NOMO-1 treated with DMSO at 0.1 percent for 48 hours (cell line): ENCODE measurements around the gene LCAT.
A peak's percentile ranks its signal among the peaks of the same experiment; 100 is the strongest.

Experiments used
- DNase-seq: peaks from one replicate; lab custom pipeline; 2025; ENCODE audit not compliant: unreplicated experiment; lab: John Stamatoyannopoulos, UW

LCAT gene

DNA sequence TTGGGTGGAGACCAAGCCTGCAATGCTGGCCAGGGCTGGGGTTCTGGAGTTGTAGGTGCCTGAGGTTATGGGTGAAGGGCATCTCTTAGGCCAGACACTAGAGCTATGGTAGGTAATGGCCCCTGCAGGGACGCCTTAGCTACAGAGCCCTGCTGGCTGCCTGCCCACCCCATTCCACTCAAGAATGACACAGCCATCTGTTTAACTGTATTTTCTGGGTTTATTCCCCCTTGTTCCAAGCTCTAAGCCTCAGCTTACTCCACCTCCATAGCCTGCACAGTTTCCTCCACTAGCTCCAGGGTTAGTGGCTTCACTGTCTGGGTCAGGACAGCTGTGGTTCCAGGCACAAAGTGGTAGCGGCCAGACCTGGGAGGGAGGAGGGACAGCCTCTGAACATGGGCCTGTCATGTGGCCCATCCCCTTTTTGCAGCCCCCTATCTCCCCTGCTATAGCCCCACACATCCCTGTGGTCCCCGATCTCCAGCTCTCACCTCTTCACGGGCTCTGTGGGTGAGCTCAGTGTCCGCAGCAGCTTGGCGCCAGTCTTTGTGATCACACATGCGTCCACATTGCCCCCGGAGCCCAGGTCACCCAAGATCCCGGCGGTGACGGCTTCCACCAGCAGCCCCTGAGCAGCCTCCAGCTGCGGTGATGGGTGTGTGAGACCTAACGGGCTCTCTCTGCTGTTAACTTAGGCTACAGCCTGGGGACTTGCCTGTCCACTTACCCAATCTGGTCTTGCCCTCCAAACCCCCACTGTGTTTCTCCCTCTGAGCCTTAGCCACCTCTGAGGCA lies 9.4 kb downstream of the LCAT start:
- DNase-seq, result no peak

DNA sequence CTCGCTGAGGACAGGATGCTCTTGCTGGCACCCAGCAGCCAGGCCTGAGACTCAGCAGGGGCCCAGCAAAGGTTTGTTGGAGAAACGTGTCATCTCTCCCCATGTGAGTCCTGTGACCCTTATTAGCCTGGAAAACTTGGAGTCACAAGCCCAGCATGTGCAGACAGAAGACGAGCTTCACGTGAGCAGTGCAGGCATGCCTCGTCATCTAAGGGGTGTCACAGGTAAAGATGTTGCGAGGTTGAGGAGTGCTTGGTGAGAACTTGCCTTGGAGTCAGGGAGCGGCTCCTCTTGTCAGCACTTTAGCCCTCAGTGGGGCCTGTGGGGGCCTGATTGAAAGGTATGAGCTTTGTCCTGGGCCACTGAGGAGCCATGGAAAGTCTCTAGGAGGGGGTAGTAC lies 10.1 kb downstream of the LCAT start:
- DNase-seq, result no peak

DNA sequence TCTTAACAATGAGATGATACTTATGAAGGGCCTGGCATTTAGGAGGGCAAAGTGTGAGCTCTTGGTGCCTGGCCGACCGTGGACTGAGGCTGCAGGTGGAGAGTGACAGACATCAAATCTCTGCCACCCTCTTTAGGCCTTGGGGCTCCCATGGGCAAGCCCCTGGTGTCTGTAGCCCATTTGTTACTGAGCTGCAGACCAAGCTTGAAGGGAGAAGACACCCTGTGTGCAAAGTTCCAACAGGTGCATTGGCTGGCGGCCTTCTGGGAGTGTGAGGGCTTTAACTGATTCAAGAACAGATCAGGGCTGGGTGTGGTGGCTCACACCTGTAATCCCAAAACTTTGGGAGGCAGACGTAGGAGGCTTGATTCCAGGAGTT lies 11.5 kb downstream of the LCAT start:
- no peak for DNase-seq

DNA sequence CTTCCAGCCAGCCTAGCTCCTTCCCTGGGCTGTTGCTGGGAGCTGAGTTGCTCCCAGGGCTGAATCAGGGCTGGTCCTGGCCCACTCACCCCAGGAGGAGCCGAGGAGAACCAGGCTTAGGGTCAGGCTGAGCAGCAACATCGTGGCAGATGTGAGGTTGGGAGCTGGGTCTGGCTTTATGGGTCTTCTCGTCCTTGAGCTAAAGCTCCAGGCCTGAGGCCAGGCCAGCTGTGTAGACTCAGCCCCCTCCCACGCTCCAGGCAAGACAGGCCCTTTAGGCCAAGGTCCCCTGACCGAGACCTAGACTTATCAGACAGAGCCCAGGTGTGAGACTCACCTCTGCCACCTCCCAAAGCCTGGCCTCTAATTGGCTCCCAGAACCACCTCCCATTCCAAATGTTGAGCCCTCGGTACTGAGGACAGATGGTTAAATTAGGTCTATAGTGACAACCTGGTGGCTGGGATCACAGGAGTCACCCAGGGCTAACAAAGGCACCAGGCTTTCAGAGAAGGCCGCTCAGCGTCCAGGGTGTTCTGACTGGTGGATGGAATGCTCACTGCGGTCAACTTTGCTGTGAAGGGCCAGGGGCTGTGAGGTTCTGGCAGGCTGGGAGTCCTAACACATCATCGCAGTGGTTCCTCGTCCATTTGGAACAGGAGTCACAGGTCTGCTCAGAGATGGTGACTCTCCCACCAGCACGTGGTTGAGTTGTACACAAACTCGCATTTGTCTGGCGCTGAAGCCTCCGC lies 12.0 kb downstream of the LCAT start, which contains the start of gene CTRL:
CTRL (minus strand) TSS at position 151 of the 750 bp plus-strand sequence; CDS start at position 141, 10 bp downstream.
- no peak for DNase-seq

DNA sequence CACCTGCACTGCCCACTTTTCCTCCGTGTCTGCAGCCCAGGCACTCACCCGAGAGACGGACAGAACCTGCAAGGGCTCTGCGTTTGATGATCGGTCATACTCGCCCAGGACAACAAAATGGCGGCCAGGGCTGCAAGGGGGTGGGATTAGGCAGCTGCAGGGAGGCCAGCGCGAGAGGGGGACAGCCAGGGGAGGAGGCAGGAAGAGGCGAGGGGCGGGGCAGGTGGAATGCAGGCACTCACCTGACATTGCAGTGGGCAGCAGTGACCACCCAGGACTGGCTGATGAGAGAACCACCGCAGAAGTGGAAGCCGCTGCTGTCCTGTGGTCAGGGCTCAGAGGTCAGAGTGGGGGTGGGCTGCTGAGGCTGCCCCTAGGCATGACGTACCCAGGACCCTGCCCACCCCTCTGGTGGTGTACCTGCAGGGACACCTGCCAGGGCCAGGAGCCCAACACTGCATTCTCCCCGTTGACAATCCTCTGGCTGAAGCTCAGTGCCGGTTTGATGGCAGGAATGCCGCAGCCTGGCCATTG lies 13.2 kb downstream of the LCAT start:
- DNase-seq, result no peak

DNA sequence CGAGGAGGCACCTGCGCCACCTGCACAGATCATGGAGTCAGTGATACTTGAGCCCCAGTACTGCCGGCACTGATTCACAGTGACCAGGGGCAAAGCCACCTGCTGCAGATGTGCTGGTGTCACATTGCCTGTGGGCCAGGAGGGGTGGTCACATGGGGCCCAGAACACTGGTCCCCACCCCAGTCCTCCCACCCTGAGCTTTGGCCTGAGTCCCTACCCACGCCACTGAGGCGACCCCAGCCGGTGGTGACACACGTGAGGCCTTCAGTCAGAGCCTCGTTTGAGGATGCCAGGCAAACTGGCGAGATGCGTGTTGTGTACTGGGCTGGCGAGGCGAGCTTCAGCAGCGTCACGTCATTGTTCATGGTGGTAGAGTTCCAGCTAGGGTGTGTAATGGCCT lies 13.7 kb downstream of the LCAT start:
- DNase-seq, result no peak

DNA sequence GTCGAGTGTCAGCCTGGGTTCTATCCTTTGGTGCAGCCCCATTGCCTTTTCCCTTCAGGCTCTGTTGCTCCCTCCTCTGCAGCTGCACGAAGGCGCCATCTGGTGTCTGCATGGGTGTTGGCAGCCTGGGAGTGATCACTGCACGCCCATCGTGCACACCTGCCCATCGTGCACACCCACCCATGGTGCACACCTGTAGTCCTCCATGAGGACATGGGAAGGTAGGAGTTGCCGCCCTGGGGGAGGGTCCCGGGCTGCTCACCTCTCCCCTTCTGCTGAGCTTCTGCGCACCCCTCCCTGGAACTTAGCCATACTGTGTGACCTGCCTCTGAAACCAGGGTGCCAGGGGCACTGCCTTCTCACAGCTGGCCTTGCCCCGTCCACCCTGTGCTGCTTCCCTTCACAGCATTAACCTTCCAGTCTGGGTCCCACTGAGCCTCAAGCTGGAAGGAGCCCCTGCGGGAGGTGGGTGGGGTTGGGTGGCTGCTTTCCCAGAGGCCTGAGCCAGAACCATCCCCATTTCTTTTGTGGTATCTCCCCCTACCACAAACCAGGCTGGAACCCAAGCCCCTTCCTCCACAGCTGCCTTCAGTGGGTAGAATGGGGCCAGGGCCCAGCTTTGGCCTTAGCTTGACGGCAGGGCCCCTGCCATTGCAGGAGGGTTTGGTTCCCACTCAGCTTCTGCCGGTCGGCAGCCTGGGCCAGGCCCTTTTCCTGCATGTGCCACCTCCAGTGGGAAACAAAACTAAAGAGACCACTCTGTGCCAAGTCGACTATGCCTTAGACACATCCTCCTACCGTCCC lies 15.2 kb downstream of the LCAT start:
- peak; percentile 35 for DNase-seq

DNA sequence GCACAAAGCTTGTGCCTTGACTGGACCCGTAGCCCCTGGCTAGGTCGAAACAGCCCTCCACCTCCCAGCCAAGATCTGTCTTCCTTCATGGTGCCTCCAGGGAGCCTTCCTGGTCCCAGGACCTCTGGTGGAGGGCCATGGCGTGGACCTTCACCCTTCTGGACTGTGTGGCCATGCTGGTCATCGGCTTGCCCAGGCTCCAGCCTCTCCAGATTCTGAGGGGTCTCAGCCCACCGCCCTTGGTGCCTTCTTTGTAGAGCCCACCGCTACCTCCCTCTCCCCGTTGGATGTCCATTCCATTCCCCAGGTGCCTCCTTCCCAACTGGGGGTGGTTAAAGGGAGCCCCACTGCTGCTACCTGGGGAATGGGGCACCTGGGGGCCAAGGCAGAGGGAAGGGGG lies 15.8 kb downstream of the LCAT start:
- no peak for DNase-seq

DNA sequence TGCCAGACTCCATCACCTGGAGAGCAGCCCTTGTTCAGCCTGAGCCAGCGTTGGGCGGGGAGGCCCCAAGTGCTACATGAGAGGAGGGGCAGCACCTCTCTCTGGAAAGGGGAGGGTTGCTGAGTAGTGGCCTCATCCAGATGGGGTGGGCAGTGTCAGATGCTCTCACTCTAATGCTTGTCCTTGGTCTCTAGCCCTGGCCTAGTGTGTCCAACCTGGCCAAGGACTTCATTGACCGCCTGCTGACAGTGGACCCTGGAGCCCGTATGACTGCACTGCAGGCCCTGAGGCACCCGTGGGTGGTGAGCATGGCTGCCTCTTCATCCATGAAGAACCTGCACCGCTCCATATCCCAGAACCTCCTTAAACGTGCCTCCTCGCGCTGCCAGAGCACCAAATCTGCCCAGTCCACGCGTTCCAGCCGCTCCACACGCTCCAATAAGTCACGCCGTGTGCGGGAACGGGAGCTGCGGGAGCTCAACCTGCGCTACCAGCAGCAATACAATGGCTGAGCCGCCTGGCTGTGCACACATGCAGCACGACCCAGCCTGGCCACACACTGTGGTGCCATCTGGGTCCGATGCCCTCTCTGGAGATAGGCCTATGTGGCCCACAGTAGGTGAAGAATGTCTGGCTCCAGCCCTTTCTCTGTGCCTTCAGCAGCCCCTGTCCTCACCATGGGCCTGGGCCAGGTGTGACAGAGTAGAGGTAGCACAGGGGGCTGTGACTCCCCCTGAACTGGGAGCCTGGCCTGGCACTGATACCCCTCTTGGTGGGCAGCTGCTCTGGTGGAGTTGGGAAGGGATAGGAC lies 16.6 kb downstream of the LCAT start:
- DNase-seq, result no peak

DNA sequence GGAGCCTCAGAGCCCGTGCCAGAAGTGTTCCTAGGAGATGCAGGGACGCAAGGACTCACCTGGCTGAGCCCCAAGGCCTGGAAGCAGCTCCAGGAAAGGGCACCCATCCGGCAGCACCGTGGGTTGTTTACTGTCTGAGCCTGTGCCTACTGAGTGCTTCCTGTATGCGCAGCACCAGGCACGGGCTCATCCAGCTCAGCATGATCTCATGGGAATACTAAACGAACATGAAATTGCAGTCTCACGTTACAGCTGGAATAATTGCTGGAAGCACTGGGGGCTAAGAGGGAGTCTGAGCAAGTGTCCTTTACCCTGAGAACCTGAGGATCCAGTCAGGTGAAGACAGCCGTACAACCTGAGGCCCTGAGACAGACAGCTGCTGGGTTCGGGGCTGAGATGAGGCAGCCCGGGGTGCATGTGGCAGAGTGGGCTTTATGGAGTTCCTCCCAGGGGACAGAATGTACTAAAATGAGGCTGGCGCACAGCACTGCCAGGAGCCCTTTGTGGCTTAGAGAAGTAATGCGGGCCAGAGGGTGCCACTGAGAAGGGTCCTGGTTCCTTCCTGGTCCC lies 17.7 kb downstream of the LCAT start:
- DNase-seq, result no peak

DNA sequence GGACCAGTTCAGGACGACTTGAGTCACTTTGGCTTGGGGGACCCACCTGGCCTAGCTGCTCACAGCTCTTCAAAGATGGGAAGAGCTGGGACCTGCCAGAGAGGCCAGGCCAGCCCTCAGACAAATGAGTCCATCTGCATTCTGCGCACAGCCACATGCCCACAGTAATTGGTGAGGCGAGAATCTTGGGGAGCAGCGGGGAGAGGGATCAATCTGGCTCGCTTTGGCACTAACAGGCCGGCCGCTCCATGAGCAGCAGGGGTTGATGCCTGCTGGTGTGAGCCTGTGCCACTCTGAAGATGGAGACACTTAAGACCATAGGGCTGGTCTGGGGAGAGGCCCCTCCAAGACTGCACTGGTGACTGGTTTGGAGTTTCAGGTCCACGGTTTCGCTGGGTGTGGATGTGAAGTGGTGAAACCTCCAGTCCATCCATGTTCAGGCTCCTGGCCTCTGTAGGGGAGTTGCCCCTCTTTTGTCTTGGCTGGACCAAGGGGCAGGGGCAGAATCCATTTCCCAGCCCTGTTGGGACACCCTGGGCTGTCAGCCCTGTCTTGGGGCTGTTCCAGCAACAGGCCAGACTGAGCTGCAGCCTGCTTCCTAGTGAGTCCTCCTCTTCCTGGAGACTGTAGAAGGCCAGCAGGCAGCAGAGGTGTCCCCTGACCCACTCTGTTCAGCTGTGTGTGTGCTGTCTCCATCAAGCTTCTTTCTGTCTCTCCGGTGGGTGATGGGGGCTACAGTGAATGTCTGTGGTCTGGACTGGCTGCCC lies 19.6 kb downstream of the LCAT start:
- no peak for DNase-seq

DNA sequence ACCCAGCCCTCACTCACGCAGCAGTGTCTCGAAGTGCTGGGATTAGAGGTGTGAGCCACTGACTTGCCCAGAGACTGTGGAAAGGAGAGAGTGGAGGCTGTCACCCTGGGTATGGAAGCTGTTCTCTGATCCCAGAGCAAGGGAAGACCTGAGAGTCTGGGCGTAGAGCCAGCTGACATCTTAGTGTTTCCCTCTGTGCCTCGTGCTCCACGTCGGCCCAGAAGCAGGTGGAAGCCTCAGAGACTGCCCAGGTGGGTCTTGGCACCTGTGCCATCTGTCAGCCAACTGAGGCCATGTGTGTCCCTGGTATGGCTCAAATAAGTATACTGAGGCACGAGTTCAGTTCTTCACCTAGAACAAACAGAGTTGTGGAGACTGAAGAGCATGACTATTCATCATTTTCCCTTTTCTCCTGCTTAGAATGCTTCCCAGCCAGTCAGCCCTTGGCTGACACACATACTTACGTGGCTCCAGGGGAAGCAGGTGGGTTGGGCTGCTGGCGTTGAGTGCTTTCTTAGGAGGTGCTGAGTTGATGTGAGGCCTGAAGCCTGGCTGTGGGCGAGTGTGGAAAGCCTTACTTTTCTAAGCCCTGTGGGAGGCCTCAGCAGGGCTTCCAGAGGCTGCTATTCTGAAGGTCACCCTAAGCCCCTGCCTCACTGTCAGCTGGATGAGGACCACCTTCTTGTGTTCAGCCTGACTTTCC lies 20.4 kb downstream of the LCAT start:
- DNase-seq, result no peak

DNA sequence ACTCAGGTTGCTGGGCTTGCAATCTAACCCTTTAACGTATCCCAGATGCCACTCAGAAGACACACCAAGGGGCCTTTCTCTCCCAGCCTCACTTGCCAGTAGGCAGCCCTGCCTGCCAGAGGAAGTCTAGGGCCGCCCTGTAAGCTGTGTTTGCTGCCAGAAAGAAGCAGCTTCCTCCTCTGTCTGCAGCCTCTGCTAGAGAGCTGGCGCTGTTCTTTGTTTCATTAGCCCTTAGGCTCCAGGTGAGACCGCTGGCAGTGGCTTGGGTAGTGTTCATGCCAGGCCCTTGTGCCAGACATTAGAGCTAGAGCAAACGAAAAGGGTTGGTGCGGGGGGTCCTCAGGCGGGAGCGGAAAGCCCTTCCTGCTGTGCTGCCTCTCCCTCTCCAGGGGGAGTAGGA lies 21.2 kb downstream of the LCAT start:
- no peak for DNase-seq

DNA sequence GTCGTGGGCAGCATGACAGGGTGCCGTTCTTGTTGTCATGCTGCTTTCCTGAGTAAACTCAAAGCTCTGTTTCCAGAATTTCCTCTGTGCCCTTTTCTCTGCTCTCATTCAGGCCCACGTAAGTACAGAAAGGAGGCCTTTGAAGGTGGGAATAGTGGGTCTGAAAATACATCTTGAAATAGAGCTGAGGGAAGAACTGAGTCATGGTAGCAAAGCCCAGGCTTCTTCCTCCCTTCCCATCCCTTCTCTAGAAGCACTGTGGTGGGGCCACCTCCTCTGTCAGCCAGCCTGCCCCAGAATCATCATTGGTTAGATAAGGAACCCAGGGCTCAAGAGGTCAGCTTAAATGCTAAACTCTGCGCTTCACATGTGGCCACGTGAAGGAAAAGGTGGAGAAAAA lies 21.7 kb downstream of the LCAT start:
- no peak for DNase-seq

DNA sequence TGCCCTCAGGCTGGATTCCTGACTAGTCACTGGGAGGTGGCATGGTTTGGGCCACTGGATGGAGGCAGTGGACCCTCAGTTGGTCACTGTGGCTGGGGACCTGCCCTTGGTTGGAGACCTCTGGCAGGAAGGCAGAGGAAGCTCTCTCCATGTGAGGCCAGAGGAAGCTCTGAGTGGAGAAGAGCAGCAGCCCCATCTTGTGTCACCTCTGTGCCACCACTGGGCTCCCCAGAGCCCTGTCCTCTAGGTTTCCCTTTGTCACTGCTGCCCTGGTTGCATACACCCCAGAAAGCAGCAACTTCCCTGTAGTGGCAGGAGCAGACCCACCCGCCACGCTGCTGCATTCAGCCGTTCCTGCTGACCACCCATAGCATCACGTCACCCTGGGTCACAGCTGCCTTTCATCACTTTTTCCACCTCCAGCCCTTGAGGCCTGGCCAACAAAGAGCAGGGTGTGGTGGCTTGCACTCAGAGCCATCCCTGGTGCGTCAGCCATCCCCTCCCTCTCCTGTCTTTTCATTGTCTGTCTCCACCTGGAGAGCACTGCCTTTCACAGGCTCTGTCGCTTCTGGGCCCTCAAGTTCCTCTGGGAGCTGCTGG lies 24.2 kb downstream of the LCAT start:
- DNase-seq, result no peak

DNA sequence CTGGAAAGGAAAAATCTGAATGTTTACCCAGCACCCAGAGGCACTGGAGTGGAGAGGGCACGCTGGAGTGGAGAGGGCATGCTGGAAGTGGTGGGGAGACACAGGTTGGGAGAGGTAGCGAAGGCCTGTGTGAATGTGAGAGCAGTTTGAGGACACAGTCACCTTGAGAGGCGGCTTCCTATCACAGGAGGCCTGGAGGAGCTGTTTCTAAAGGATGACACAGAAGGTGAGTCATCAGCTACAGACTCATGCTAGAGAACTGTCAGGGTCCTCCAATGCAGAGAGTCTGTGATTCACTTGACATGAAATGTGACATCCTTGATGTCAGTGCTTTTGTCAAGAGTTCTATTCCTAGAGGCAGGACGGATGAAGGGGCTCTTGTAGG lies 26.1 kb downstream of the LCAT start:
- DNase-seq, result no peak

DNA sequence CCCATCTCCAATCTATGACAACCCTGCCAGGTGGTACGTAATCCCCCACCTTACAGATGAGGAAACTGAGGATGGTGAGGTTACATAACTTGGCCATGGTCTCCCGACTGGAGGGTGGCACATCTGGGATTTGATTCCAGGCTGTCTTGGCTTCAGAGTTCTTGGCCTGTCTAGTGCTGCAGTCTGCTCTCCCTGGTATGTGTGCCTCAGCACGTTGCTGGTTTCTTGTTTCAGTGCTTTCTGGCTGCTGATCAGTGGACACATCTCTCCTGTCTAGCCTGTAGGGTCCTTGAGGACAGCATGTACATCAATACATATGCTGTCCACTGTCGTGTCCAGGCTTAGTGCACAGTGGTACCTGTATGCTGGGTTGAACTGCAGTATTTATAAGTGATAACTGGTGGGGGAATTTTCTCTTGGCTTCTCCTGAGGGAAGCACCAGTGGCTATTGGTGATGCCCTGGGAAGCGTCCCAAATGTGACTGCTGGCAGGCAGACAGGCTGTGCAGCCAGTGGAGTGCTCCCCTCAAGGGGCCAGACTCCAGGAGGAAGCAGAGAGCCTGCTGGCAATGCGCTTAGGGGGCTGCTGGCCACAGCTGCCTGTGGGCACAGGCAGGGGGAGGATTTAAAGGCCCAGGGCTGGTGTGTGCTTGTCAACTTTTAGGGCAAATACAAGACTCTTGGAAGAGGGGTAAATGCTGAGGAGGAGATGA lies 26.6 kb downstream of the LCAT start:
- no peak for DNase-seq
